IMR-90 (cell line): ENCODE data around the gene PAM16.
"Not testable (repeated sequence)": the region's sequence is repeated elsewhere in the genome, so short reads cannot be mapped to it uniquely, and the experiment has no call there.

Source experiments
- BHLHE40 ChIP-seq: fragments of 150-350 bp; IDR thresholded peaks from 2 replicates; pipeline ENCODE4 v1.6.1; 2016; ENCODE audit warnings: mild to moderate bottlenecking, low read depth, low read length
- CEBPB ChIP-seq: IDR thresholded peaks from 2 replicates; pipeline ENCODE4 v1.6.1; 2012; ENCODE audit warnings: low read depth, low read length, improper control_type of control experiment
- CHD1 ChIP-seq: IDR thresholded peaks from 2 replicates; pipeline ENCODE4 v1.6.1; 2012; ENCODE audit warnings: low read depth, low read length, improper control_type of control experiment
- CTCF ChIP-seq: conservative IDR thresholded peaks from 2 replicates; pipeline ENCODE4 v1.5.1; 2012; ENCODE audit warnings: mild to moderate bottlenecking, low read depth, low read length, improper control_type of control experiment
- FOS ChIP-seq: fragments of 150-350 bp; IDR thresholded peaks from 2 replicates; pipeline ENCODE4 v1.6.1; 2016; ENCODE audit warnings: low read depth, low read length
- MAZ ChIP-seq: IDR thresholded peaks from 2 replicates; pipeline ENCODE4 v1.6.1; 2012; ENCODE audit warnings: low read depth, mild to moderate bottlenecking, low read length, improper control_type of control experiment, moderate library complexity, borderline replicate concordance
- MXI1 ChIP-seq: IDR thresholded peaks from 2 replicates; pipeline ENCODE4 v1.6.1; 2012; ENCODE audit warnings: low read depth, mild to moderate bottlenecking, low read length, moderate library complexity, borderline replicate concordance
- NFE2L2 ChIP-seq: fragments of 150-350 bp; IDR thresholded peaks from 2 replicates; pipeline ENCODE4 v1.6.1; 2016; ENCODE audit warnings: low read depth, mild to moderate bottlenecking, low read length
- POLR2A ChIP-seq: IDR thresholded peaks from 2 replicates; pipeline ENCODE4 v1.6.1; 2012; ENCODE audit warnings: mild to moderate bottlenecking, low read depth, low read length
- RAD21 ChIP-seq: IDR thresholded peaks from 2 replicates; pipeline ENCODE4 v1.6.1; 2012; ENCODE audit warnings: low read length, improper control_type of control experiment
- RCOR1 ChIP-seq: IDR thresholded peaks from 2 replicates; pipeline ENCODE4 v1.6.1; 2012; ENCODE audit warnings: mild to moderate bottlenecking, low read length, improper control_type of control experiment; ENCODE audit not compliant: insufficient replicate concordance
- RFX5 ChIP-seq: IDR thresholded peaks from 2 replicates; pipeline ENCODE4 v1.8.0; 2012; ENCODE audit warnings: low read depth, mild to moderate bottlenecking, low read length, moderate library complexity
- SMC3 ChIP-seq: fragments of 150-350 bp; IDR thresholded peaks from 2 replicates; pipeline ENCODE4 v1.6.1; 2016; ENCODE audit warnings: low read depth, mild to moderate bottlenecking, antibody characterized with exemption, low read length, moderate library complexity
- USF2 ChIP-seq: fragments of 150-350 bp; IDR thresholded peaks from 2 replicates; pipeline ENCODE4 v1.6.1; 2017; ENCODE audit warnings: mild to moderate bottlenecking, antibody characterized with exemption, low read length, low read depth

- TF ChIP-seq CTCF, BHLHE40, POLR2A, USF2, FOS, RAD21, RFX5, RCOR1, MXI1, CHD1, SMC3, CEBPB, MAZ, NFE2L2: not testable (repeated sequence)
Observed at GRCh38 chr16:4393850-4394249, 42.7 kb upstream of the PAM16 start.
